Suprapubic skin (tissue), 4 donors: ENCODE data around the gene USP11. TPM values are rescaled to one million over a fixed set of nuclear protein-coding genes. Genes with fewer than 3 reads are reported as not detected.
A peak's percentile ranks its signal among the peaks of the same experiment; 100 is the strongest.

ENCODE experiments used
- DNase-seq, 2 donors: peaks; one replicate each; pipeline ENCODE4 v3.0.0-alpha.2; 2019; ENCODE audit warnings: low spot score in 2 of 2
- H3K27ac ChIP-seq: fragments of 200-600 bp; sonication (generic); one replicate; pipeline ENCODE4 v1.5.1; 2019
- H3K27me3 ChIP-seq: fragments of 200-600 bp; sonication (generic); one replicate; pipeline ENCODE4 v1.5.1; 2019
- H3K36me3 ChIP-seq: fragments of 200-600 bp; sonication (generic); one replicate; pipeline ENCODE4 v1.5.1; 2019
- H3K4me1 ChIP-seq: fragments of 200-600 bp; sonication (generic); one replicate; pipeline ENCODE4 v1.5.1; 2019
- H3K4me3 ChIP-seq: fragments of 200-600 bp; sonication (generic); one replicate; pipeline ENCODE4 v1.5.1; 2019; ENCODE audit warnings: mild to moderate bottlenecking
- H3K9me3 ChIP-seq: fragments of 200-600 bp; sonication (generic); one replicate; pipeline ENCODE4 v1.5.1; 2019
- CTCF ChIP-seq, 2 donors: fragments of 200-600 bp in 1 of 2; fragments of 450-650 bp in 1 of 2; sonication (generic) in 1 of 2; IDR thresholded peaks; one replicate each; pipeline ENCODE4 v1.5.1; 2016 to 2019; ENCODE audit warnings: antibody characterized with exemption in 2 of 2, mild to moderate bottlenecking in 1 of 2, moderate library complexity in 1 of 2
- EP300 ChIP-seq: sonication (generic); formaldehyde crosslinking; IDR thresholded peaks from one replicate; pipeline ENCODE4 v1.6.1; 2017; ENCODE audit warnings: antibody characterized with exemption
- POLR2A ChIP-seq, 2 donors: fragments of 450-650 bp; IDR thresholded peaks; one replicate each; pipeline ENCODE4 v1.6.1; 2017; ENCODE audit warnings: antibody characterized with exemption in 2 of 2, mild to moderate bottlenecking in 2 of 2, moderate library complexity in 2 of 2
- POLR2AphosphoS5 ChIP-seq, 3 donors: sonication (generic); formaldehyde crosslinking; IDR thresholded peaks; one replicate each; pipeline ENCODE4 v1.6.1; 2017; ENCODE audit warnings: antibody characterized with exemption in 3 of 3
- whole genome bisulfite sequencing: methylation state at CpG from one replicate; pipeline ENCODE4 v1.1.5; 2018; 5-methylcytosine and 5-hydroxymethylcytosine counted together
- total RNA-seq, 4 donors: library from RNA; depleted of rRNA; stranded (reverse); fragments of >200 nt; gene quantifications; one replicate each; pipeline ENCODE4 v1.1.0, GENCODE V29; 2016

Gene USP11
- 10 to 100 TPM; 15.4 to 28.3 (median 20.9) TPM for total RNA-seq

GRCh38 chrX:47232803-47233332, at the start of gene USP11:
Gene USP11, plus strand, starts transcription at chrX:47233009. Its CDS starts 35 bp downstream, at chrX:47233044.
- peak in 1 of 2 donors; percentile 75 for DNase-seq
- Histone ChIP-seq H3K9me3 (no peaks in the 10 kb centered on the region), H3K27ac (peak within 1 kb of the TSS; percentile 94), H3K27me3 (no peaks in the 10 kb centered on the region), H3K4me3 (peak within 1 kb of the TSS; percentile 58), H3K36me3 (peaks cover 14% of the 10 kb centered on the region), H3K4me1 (peaks cover 14% of the 10 kb centered on the region)
- 35% methylated on average over 46 of the region's 46 CpGs for WGBS
- no peak for TF ChIP-seq CTCF (IDR thresholded peaks at IDR 0.05)
- peak in 1 of 3 donors; percentile 36 for TF ChIP-seq POLR2AphosphoS5 (IDR thresholded peaks at IDR 0.05)
- TF ChIP-seq POLR2A (IDR thresholded peaks at IDR 0.05) = peak in 1 of 2 donors; percentile 81
- no peak for TF ChIP-seq EP300

- TF ChIP-seq POLR2A (IDR thresholded peaks at IDR 0.05) (no peak), POLR2AphosphoS5 (IDR thresholded peaks at IDR 0.05) (no peak), EP300 (no peak), CTCF (IDR thresholded peaks at IDR 0.05) (no peak)
- peaks cover 50% of the 10 kb centered on the region for H3K36me3 ChIP-seq
- 81% methylated on average over 4 of the region's 4 CpGs for WGBS
- H3K9me3 ChIP-seq = no peaks in the 10 kb centered on the region
- DNase-seq = no peak
- no peaks in the 10 kb centered on the region for H3K27me3 ChIP-seq
- H3K27ac ChIP-seq = no peak overlapping the region
- no peaks in the 10 kb centered on the region for H3K4me1 ChIP-seq
- no peak overlapping the region for H3K4me3 ChIP-seq
These were observed 48.3 kb upstream of the USP11 start for GRCh38 chrX:47184486-47184885.

GRCh38 chrX:47185241-47185640, 47.6 kb upstream of the USP11 start:
- TF ChIP-seq POLR2AphosphoS5 (IDR thresholded peaks at IDR 0.05) = no peak
- no peak for TF ChIP-seq CTCF (IDR thresholded peaks at IDR 0.05)
- TF ChIP-seq POLR2A (IDR thresholded peaks at IDR 0.05) = no peak
- TF ChIP-seq EP300 = no peak
- Histone ChIP-seq H3K4me3 (no peak overlapping the region), H3K9me3 (no peaks in the 10 kb centered on the region), H3K36me3 (peaks cover 49% of the 10 kb centered on the region), H3K4me1 (no peaks in the 10 kb centered on the region), H3K27me3 (no peaks in the 10 kb centered on the region), H3K27ac (no peak overlapping the region)
- WGBS = 80% methylated on average over 1 of the region's 17 CpGs
- DNase-seq = peak in 1 of 2 donors; percentile 24

GRCh38 chrX:47186096-47186740, 46.6 kb upstream of the USP11 start:
- TF ChIP-seq POLR2A (IDR thresholded peaks at IDR 0.05) (no peak), POLR2AphosphoS5 (IDR thresholded peaks at IDR 0.05) (no peak), CTCF (IDR thresholded peaks at IDR 0.05) (no peak), EP300 (no peak)
- H3K27me3 ChIP-seq = no peaks in the 10 kb centered on the region
- H3K27ac ChIP-seq = no peak overlapping the region
- peaks cover 40% of the 10 kb centered on the region for H3K36me3 ChIP-seq
- H3K4me3 ChIP-seq = no peak overlapping the region
- no peak for DNase-seq
- 83% methylated on average over 16 of the region's 27 CpGs for WGBS
- peaks cover 1% of the 10 kb centered on the region for H3K4me1 ChIP-seq
- H3K9me3 ChIP-seq = no peaks in the 10 kb centered on the region

GRCh38 chrX:47187106-47187677, 45.6 kb upstream of the USP11 start:
- H3K36me3 ChIP-seq = peaks cover 30% of the 10 kb centered on the region
- DNase-seq = no peak
- no peaks in the 10 kb centered on the region for H3K9me3 ChIP-seq
- no peak overlapping the region for H3K27ac ChIP-seq
- H3K4me3 ChIP-seq = no peak overlapping the region
- peaks cover 8% of the 10 kb centered on the region for H3K4me1 ChIP-seq
- no peaks in the 10 kb centered on the region for H3K27me3 ChIP-seq
- TF ChIP-seq CTCF (IDR thresholded peaks at IDR 0.05) (no peak), EP300 (no peak), POLR2A (IDR thresholded peaks at IDR 0.05) (no peak), POLR2AphosphoS5 (IDR thresholded peaks at IDR 0.05) (no peak)
- 81% methylated on average over 4 of the region's 4 CpGs for WGBS
